Measurements from ENCODE around the gene CD99L2. TPM values are rescaled to one million over a fixed set of nuclear protein-coding genes. Genes with fewer than 3 reads are reported as not detected.

CD99L2 gene
- total and polyA plus RNA-seq, 10 of the 15 experiments (the other 5 are each of a cell fraction or from before 2014, with no cell fraction given) = 1.1 to 22.9 (median 13.0) TPM

DNA sequence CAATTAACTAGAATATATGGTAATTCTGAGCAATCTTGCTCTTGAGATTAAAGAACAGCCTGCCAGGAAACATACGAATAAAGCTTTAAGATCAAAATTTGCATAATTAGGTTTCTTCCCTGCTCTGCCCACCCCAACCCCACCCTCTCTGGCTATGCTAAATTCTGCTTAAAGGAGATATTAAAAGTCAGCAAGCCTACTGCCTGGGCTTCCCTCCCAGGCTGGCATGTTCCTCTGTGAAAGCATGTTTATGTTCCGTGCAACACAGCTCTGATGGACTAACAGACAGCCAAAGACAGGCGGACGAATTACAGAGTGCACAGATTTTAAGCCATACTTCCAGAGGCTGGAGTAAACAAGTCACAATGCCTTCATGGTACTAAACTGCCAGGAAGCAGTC lies 28.4 kb downstream of the CD99L2 start:
- BruUV-seq (replicated peaks) = no TSS peak
- Histone ChIP-seq H3K4me1 (ENCODE audit: control insufficient read depth, insufficient read depth, low read length) (peaks cover 7% of the 10 kb centered on the region), H3K4me2 (ENCODE audit: control insufficient read depth, insufficient read depth) (no peak overlapping the region), H3K4me3 (no peak overlapping the region), H3K9ac (ENCODE audit: control insufficient read depth, insufficient read depth, low read length) (no peak overlapping the region), H3K27me3 (replicated peaks in 1 of 2; ENCODE audit: control insufficient read depth in 2 of 2, insufficient read depth in 2 of 2, low read length in 1 of 2) (no peaks in the 10 kb centered on the region), H3K27ac (ENCODE audit: control insufficient read depth, insufficient read depth) (no peak overlapping the region), H3K79me2 (ENCODE audit: control insufficient read depth, insufficient read depth, low read length) (no peaks in the 10 kb centered on the region; the same call in 1 of the 2 replicates), H4K20me1 (ENCODE audit: control insufficient read depth, insufficient read depth) (no peaks in the 10 kb centered on the region), H2AFZ (ENCODE audit: control insufficient read depth, low read depth, low read length) (no peak overlapping the region), H3K9me3 (replicated peaks; ENCODE audit: control insufficient read depth, insufficient read depth, low read length) (no peaks in the 10 kb centered on the region; the same call in 2 of the 3 replicates), H3K36me3 (ENCODE audit: control insufficient read depth in 2 of 2, insufficient read depth in 2 of 2, low read length in 1 of 2) (no peaks in the 10 kb centered on the region)
- CTCF ChIA-PET = no interaction called here
- in situ Hi-C loops (cut with MboI) (no loop called here), intact Hi-C loops (cut with micrococcal nuclease; ENCODE audit: unreplicated experiment) (no loop called here)
- ATAC-seq = no peak
- FAIRE-seq = no peak
- RAD21 ChIA-PET (ENCODE audit: unreplicated experiment) = no interaction called here
- DNase-seq (ENCODE audit: low read depth, low spot score) = no peak
- POLR2A ChIA-PET = interaction anchor here (0.6 kb wide), 1 partner anchor 10 kb away, joined by 4 read pairs; no protein-coding TSS in a partner anchor
- TF ChIP-seq MTA3 (IDR thresholded peaks at IDR 0.05; ENCODE audit: borderline replicate concordance, low read length) (no peak), RBBP5 (conservative IDR thresholded peaks at IDR 0.05) (no peak), TBL1XR1 (IDR thresholded peaks at IDR 0.05; ENCODE audit: low read depth, low read length) (no peak), EED (IDR thresholded peaks at IDR 0.05; ENCODE audit: low read depth) (no peak)
- SMC1A ChIA-PET (ENCODE audit: uncharacterized antibody, unreplicated experiment) = interaction anchor here (1.1 kb wide), 1 partner anchor 9 kb away, joined by 3 read pairs; no protein-coding TSS in a partner anchor
- 40% methylated on average over 4 of the region's 4 CpGs for WGBS (ENCODE audit: insufficient coverage, insufficient replicate concordance, low lambda C conversion rate, missing lambda C conversion rate)

DNA sequence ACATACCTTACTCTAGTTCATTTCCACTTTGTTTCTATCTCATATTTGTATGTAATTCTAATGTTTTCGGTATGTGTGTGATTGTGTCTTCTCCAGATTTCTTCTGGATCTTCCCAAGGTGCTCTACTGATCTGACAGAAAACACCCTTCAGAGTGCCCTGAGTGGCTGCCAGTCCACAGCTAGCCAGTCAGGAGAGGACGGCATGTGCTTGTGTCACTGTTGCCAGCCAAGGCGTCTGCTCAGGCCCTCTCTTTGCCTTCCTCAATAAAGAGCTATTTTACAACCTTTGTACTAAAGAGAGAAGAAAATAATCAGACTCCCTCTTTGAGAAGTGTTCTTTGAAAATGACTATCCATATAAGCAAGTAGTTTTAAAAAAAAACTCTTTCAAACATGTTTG lies 29.0 kb downstream of the CD99L2 start:
- BruUV-seq (replicated peaks) = no TSS peak
- no peaks in the 10 kb centered on the region; the same call in 1 of the 2 replicates for H3K79me2 ChIP-seq (ENCODE audit: control insufficient read depth, insufficient read depth, low read length)
- intact Hi-C loops (cut with micrococcal nuclease; ENCODE audit: unreplicated experiment) = no loop called here
- no peak overlapping the region for H3K4me2 ChIP-seq (ENCODE audit: control insufficient read depth, insufficient read depth)
- FAIRE-seq (no peak), ATAC-seq (peak; percentile 64; the same call in 2 of the 3 replicates), DNase-seq (ENCODE audit: low read depth, low spot score) (no peak)
- H3K27me3 ChIP-seq (replicated peaks in 1 of 2; ENCODE audit: control insufficient read depth in 2 of 2, insufficient read depth in 2 of 2, low read length in 1 of 2) = no peaks in the 10 kb centered on the region
- no peak overlapping the region for H3K27ac ChIP-seq (ENCODE audit: control insufficient read depth, insufficient read depth)
- no peak overlapping the region for H2AFZ ChIP-seq (ENCODE audit: control insufficient read depth, low read depth, low read length)
- WGBS (ENCODE audit: insufficient coverage, insufficient replicate concordance, low lambda C conversion rate, missing lambda C conversion rate) = 48% methylated on average over 3 of the region's 3 CpGs
- no peak overlapping the region for H3K9ac ChIP-seq (ENCODE audit: control insufficient read depth, insufficient read depth, low read length)
- no peaks in the 10 kb centered on the region for H4K20me1 ChIP-seq (ENCODE audit: control insufficient read depth, insufficient read depth)
- peaks cover 7% of the 10 kb centered on the region for H3K4me1 ChIP-seq (ENCODE audit: control insufficient read depth, insufficient read depth, low read length)
- H3K9me3 ChIP-seq (replicated peaks; ENCODE audit: control insufficient read depth, insufficient read depth, low read length) = no peaks in the 10 kb centered on the region
- no peaks in the 10 kb centered on the region for H3K36me3 ChIP-seq (ENCODE audit: control insufficient read depth in 2 of 2, insufficient read depth in 2 of 2, low read length in 1 of 2)
- ChIA-PET POLR2A (interaction anchor here (0.6 kb wide), 1 partner anchor 10 kb away, joined by 4 read pairs; no protein-coding TSS in a partner anchor), SMC1A (ENCODE audit: uncharacterized antibody, unreplicated experiment) (interaction anchor here (1.1 to 1.3 kb wide), 2 partner anchors 9 to 20 kb away, joined by 3 read pairs; no protein-coding TSS in a partner anchor), CTCF (no interaction called here), RAD21 (ENCODE audit: unreplicated experiment) (no interaction called here)
- no peak overlapping the region for H3K4me3 ChIP-seq
- in situ Hi-C loops (cut with MboI) = no loop called here
- TF ChIP-seq KLF5 (IDR thresholded peaks at IDR 0.05; ENCODE audit: partially characterized antibody) = no peak
- no peak for TF ChIP-seq KAT2A (conservative IDR thresholded peaks at IDR 0.05; ENCODE audit: control insufficient read depth, low read depth, low read length)
- TF ChIP-seq HDGF (IDR thresholded peaks at IDR 0.05) = no peak
- TF ChIP-seq POLR2AphosphoS5 (IDR thresholded peaks at IDR 0.05; ENCODE audit: low read length) = no peak
- no peak for TF ChIP-seq MEF2A (IDR thresholded peaks at IDR 0.05; ENCODE audit: insufficient read depth, low read depth, low read length)
- no peak for TF ChIP-seq RELA (IDR thresholded peaks at IDR 0.05; ENCODE audit: borderline replicate concordance, partially characterized antibody)
- no peak for TF ChIP-seq NFYB (IDR thresholded peaks at IDR 0.05; ENCODE audit: insufficient read depth, low read depth, low read length)
- TF ChIP-seq, protein P1, sequence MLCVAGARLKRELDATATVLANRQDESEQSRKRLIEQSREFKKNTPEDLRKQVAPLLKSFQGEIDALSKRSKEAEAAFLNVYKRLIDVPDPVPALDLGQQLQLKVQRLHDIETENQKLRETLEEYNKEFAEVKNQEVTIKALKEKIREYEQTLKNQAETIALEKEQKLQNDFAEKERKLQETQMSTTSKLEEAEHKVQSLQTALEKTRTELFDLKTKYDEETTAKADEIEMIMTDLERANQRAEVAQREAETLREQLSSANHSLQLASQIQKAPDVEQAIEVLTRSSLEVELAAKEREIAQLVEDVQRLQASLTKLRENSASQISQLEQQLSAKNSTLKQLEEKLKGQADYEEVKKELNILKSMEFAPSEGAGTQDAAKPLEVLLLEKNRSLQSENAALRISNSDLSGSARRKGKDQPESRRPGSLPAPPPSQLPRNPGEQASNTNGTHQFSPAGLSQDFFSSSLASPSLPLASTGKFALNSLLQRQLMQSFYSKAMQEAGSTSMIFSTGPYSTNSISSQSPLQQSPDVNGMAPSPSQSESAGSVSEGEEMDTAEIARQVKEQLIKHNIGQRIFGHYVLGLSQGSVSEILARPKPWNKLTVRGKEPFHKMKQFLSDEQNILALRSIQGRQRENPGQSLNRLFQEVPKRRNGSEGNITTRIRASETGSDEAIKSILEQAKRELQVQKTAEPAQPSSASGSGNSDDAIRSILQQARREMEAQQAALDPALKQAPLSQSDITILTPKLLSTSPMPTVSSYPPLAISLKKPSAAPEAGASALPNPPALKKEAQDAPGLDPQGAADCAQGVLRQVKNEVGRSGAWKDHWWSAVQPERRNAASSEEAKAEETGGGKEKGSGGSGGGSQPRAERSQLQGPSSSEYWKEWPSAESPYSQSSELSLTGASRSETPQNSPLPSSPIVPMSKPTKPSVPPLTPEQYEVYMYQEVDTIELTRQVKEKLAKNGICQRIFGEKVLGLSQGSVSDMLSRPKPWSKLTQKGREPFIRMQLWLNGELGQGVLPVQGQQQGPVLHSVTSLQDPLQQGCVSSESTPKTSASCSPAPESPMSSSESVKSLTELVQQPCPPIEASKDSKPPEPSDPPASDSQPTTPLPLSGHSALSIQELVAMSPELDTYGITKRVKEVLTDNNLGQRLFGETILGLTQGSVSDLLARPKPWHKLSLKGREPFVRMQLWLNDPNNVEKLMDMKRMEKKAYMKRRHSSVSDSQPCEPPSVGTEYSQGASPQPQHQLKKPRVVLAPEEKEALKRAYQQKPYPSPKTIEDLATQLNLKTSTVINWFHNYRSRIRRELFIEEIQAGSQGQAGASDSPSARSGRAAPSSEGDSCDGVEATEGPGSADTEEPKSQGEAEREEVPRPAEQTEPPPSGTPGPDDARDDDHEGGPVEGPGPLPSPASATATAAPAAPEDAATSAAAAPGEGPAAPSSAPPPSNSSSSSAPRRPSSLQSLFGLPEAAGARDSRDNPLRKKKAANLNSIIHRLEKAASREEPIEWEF (IDR thresholded peaks at IDR 0.05; ENCODE audit: insufficient replicate concordance, low read depth, low read length) = no peak

Data from GM12878 (cell line).